GM18858 (cell line): ENCODE results near the gene P2RY14.
A peak's percentile ranks its signal among the peaks of the same experiment; 100 is the strongest.

ENCODE experiments used
- ATAC-seq: cut with Tn5 transposase; IDR thresholded peaks from one replicate; pipeline ENCODE4 v1.9.1; 2021; ENCODE audit not compliant: unreplicated experiment

The P2RY14 gene

GRCh38 chr3:151303751-151304150 lies 25.4 kb upstream of the P2RY14 start:
- no peak for ATAC-seq

DNA sequence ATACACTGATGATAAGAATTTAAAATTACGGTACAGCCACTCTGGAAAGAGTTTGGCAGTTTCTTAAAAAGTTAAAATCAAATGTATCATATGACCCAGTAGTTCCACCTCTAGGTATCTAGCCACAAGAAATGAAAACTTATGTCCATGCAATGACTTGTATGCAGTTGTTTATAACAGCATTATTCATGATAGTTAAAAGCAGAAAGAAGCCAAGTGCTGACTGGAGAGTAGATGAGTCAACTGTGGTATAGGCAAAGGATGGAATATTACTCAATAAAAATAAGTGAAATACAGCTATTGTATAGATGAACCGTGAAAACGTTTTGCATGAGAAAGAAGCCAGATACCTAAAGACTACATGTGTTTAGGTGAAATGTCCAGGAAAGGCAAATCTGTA lies 23.4 kb upstream of the P2RY14 start:
- ATAC-seq, result no peak

DNA sequence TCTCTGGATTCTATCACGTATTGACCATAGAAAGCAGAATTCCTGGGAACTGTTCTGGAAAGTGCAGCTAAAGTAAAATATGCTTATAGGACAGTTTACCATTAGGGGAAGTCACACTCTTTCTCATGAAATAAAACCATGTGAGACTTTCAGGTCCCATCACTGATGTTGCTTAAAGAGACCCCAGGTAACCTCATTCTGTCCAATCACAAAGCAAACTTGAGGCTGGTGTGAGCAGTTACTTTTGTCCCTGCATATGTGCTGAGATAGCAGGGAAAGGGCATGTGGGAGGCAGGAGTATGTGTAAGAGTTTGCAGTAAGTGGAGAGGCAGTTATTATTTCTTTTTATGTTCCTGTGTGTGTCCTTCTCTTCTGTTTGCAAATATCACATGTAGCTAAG lies 22.2 kb upstream of the P2RY14 start:
- no peak for ATAC-seq

- no peak for ATAC-seq
Observed at GRCh38 chr3:151299006-151299405, 20.7 kb upstream of the P2RY14 start.

GRCh38 chr3:151297429-151297828 lies 19.1 kb upstream of the P2RY14 start:
- no peak for ATAC-seq

- no peak for ATAC-seq
Observed at GRCh38 chr3:151296226-151296625, 17.9 kb upstream of the P2RY14 start.

DNA sequence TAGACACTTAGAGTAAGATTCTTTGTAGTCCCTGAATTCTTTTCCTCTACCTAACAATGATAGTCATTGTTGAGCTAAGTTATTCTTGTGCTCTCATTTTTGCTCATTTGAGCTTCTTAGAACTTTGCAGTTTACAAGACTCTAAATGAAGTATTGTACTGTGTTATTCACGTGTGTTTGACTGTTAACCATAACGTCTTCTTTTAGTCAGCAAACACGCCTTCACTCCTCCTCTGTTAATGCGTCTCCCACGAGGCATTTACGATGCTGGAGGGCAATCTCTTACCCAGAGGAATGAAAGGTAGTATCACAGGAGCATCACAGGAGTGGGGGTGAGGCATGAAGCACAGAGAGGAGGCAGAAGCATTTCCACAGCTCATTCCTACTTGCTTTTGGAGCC lies 14.8 kb upstream of the P2RY14 start:
- no peak for ATAC-seq

DNA sequence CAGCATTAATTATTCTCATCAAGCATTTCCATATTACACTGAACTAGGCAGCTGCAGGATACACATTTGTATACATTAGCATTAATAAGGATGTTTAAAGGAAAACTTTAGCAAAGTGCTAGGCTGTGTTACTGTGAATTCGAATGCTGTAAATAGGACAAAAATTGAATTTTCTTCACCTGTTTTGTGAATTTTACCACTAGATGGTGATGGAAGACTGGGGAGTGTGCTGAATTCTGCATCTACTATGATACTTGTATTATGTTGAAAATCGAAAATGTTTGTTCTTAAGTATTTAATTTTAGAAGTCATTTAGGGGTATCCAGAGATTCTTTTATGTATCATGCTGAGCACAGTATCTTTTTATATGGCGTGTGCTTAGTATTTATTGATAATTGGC lies 12.3 kb upstream of the P2RY14 start:
- no peak for ATAC-seq

- no peak for ATAC-seq
Observed at GRCh38 chr3:151289445-151289844, 11.1 kb upstream of the P2RY14 start.

DNA sequence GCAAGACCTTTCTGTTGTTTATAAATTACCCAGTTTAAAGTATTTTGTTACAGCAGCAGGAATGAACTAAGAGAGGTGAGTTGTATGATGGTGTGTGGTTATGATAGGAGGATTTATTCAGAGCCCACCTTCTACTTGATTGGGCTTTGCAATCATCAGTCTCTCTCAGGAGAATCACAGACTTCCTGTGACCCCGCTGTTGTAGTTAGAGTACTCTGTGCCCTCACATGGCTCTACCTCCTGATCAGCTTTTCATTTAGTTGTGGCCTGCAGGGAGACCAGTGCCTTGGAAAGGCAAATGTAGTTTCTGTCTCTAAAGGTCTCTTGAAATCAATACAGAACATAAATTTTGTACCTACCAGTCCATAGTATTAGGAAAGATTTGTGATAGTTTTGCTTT lies 7.6 kb upstream of the P2RY14 start:
- ATAC-seq, result no peak

DNA sequence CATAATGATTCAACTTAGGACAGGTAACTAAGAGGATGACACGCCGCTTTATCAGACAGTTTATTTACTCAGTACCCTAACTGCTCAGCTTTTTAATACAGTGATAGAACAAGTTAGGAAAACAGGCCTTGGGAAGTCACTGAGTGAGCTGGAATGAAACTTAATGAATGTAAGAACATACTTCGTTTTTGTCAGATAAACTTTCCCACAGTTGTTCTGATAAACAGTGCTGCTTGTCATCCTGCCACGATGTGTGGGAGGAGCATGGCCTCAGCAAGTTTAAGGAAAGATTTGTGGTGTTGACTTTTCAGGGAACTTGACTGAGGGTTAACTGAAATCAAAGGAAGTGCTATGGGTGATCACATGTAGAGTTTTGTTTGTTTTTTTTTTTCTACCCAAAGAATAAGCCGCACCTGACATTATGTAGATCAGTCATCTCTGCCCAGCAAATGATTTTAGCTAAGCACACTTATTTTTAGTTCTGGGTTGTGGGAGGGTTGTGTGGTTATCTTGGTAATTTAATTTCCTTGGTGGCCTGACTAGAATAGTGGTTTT lies 5.6 kb upstream of the P2RY14 start:
- no peak for ATAC-seq

GRCh38 chr3:151283387-151283786 lies 5.0 kb upstream of the P2RY14 start:
- no peak for ATAC-seq

DNA sequence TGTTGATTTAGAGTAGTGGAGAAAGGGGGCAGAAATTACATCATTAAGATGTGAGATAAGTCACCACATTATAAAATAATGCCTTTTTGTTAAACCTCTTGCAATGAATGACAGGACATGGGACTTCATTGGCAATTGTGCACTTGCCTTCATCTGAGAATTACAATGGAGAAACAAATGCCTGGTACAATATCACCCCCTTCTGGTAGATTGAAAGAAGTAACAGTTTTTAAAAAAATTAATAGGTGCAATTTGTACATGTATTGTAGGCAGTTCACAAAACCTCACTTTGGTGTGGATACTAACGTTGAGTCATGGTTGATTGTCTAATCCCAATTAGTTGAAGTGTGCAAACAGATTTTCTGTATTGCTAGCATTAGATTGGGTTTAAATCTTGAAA lies 4.6 kb upstream of the P2RY14 start:
- peak; percentile 40 for ATAC-seq

GRCh38 chr3:151281671-151282324 lies 3.5 kb upstream of the P2RY14 start:
- ATAC-seq, result no peak

DNA sequence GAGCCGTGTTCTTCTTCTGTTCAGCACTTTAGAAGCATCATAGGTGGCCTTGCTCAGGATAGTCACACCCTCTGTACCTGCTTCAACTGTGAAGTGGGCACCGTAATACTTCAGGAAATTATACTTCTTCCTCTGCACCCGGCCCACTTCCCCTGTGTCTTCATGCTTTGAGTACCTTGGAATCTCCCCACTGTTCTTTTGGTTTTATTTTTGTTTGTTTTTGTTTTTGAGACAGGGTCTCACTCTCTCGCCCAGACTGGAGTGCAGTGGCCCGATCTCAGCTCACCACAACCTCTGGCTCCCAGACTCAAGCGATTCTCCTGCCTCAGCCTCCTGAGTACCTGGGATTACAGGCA lies 1.7 kb downstream of the P2RY14 start:
- ATAC-seq, result peak; percentile 44

DNA sequence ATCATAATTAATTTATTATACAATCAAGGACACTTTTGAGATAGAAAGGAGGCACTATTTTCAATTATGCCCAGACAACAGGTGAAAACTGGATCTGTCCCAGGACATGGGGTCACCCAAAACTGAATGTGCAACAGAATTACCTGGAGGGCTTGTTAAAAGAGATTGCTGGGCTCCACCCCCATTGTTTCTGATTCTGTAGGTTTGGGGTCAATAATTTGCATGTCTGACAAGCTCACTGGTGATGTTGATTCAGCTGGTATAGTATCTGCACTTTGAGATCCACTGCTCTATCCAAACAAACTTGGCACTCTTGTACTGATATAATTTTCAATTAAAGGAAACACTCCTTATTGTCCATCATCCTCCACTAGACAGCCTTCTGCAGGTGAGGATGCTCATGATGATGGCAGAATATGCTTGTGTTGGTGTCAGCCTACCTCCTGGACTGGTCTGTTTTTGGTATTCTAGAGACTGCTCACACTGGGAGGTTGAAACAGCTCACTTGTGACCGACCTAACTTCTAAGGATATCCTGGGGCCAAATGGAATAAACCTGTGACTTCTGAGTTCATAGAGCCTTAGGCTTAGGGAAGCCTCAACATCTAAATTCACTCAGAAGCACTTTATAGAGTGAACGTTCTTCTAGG lies 2.2 kb downstream of the P2RY14 start:
- ATAC-seq, result no peak

DNA sequence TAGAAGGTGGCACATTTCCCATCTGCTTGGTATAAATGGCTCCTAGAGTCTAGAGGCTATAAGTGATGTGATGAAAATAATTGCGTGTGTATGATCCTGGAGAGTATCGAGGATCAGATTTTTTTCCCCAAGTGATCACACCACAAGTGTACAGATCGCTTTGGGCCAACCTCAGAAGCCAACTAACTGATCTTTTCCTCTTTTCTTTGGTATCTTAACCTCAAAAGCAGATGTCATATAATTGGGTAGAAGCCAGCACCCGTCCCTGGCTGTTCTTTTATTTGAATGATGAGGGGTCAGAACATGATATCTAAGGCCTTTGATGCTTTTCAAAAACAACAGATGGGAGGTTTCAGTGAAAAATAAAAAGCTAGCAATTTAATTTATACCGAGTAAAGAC lies 3.3 kb downstream of the P2RY14 start:
- no peak for ATAC-seq

DNA sequence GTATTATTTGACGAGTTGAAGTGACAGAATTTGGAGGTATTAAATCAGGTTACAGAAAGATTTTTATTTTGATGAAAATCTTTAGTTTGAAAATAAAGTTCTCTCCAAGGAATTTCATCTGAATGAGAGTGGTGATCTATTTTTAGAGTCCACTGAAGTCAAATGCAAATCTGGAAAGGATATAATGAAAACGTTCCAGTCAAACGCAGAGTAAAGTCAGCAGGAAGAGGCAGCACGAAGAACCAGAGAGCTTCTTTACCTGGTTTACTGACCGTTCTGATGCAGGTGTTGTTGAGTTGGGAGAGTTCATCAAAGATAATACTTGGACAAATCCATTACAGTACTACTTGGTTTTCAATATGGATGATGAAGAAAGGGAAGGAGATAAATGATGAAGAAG lies 8.7 kb downstream of the P2RY14 start:
- no peak for ATAC-seq

DNA sequence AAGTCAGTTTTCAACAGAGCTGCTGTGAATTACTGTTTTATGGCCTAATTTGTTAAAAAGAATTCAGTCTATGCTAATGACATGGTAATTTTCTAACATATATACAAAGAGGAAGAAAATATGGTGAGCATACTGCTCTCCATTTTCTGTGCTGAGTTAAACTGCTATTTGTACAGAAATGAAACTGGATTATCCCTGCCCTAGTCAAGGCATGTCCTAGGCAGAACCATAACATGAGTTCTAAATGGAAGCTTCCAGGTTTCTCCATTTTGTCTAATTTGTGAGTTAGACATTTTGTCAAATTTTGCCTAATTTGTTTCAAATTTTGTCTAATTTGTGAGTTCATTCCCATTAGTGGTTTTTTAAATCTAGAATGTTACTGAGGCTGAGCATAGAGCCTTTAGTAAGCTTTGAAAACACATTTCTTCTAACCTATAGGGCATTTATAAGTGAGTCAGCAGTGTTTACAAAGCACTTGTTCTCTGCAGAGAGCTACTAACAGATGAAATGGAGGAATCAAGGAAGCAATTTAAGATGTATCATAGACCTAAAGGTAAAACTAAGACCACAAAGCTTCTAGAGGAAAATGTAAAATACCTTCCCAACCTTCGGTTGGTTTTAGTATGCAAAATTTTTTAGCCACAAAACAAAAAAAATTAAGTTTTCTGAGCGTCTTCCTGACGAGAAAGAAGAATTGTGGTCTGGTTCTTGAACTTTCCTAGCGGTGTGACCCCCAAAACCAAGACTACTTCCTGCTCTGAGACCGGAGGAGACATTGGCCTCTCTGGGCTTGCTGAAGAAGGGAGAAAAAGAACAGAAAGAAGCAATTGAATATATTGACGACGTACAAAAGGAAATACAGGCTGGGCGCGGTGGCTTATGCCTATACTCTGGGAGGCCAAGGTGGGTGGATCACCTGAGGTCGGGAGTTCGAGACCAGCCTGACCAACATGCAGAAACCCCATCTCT lies 9.8 kb downstream of the P2RY14 start:
- ATAC-seq, result peak; percentile 30

DNA sequence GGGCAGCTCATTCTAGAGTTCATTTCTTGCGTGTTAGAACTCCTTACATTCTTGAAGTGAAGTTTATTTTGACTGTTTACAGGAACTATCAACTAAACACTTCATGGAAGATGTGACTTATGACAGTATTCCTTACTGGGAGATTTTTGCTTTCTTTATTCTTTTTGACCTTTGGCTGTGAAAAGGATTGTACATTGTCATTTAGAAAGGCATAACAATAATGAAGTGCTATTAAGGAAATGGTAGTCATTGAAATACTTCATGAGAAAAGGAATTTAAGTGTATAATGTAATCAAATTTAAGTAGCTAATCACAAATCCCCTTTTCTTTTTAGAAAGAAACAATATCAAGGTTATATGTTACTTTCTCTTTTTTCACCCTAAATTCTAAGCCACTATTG lies 11.3 kb downstream of the P2RY14 start:
- ATAC-seq, result no peak

- ATAC-seq, result peak; percentile 96
Observed at GRCh38 chr3:151265866-151266265, 12.5 kb downstream of the P2RY14 start.

- ATAC-seq, result no peak
Observed at GRCh38 chr3:151265166-151265565, 13.2 kb downstream of the P2RY14 start.
